HEK293 (cell line): Measurements from ENCODE around the gene INCA1.

Source experiments
- CTCF ChIA-PET: fragments of 350-600 bp; formaldehyde crosslinking; extraction: SDS; loops from one replicate; lab custom pipeline; 2021; ENCODE audit warnings: antibody characterized with exemption; lab: Yijun Ruan, JAX
- POLR2A ChIA-PET: fragments of 300-600 bp; formaldehyde crosslinking; extraction: SDS; loops from one replicate; lab custom pipeline; 2020; ENCODE audit warnings: antibody characterized with exemption, inconsistent platforms; lab: Yijun Ruan, JAX
- H3K27ac ChIP-seq: fragments of 200-500 bp; sonication (Bioruptor generic); 2 replicates; pipeline ENCODE4 v1.5.1; 2014; ENCODE audit warnings: low read depth, low read length, control low read depth, inconsistent platforms; ENCODE audit errors: extremely low read depth
- H3K36me3 ChIP-seq, 2 experiments: fragments of 200-500 bp in 1 of 2; sonication (Bioruptor generic) in 1 of 2; 1 replicate in 1 of 2; 2 replicates in 1 of 2; pipeline ENCODE4 v1.5.1; 2014 to 2017; ENCODE audit warnings: inconsistent platforms in 2 of 2, low read length in 2 of 2; ENCODE audit not compliant: control insufficient read depth in 2 of 2, insufficient read depth in 1 of 2
- H3K4me1 ChIP-seq: fragments of 200-500 bp; sonication (Bioruptor generic); 2 replicates; pipeline ENCODE4 v1.5.1; 2014; ENCODE audit warnings: mild to moderate bottlenecking, low read length, inconsistent platforms; ENCODE audit not compliant: control insufficient read depth, insufficient read depth
- H3K4me3 ChIP-seq: 2 replicates; pipeline ENCODE4 v1.5.1; 2011; ENCODE audit warnings: low read depth, mild to moderate bottlenecking, control low read depth, low read length, moderate library complexity
- H3K9me3 ChIP-seq: fragments of 200-500 bp; sonication (Bioruptor generic); 2 replicates; pipeline ENCODE4 v1.5.1; 2014; ENCODE audit warnings: low read depth, low read length, inconsistent platforms; ENCODE audit not compliant: control insufficient read depth, insufficient read depth
- HOXC10 ChIP-seq: sonication (generic); formaldehyde crosslinking; IDR thresholded peaks from 2 replicates; pipeline ENCODE4 v1.8.1; 2023; ENCODE audit warnings: mild to moderate bottlenecking, missing genetic modification reagents
- IKZF3 ChIP-seq: fragments of 450-650 bp; IDR thresholded peaks from 2 replicates; pipeline ENCODE4 v1.5.0; 2018; ENCODE audit warnings: missing biosample characterization, mild to moderate bottlenecking, missing genetic modification characterization, moderate library complexity
- KLF10 ChIP-seq: fragments of 450-650 bp; IDR thresholded peaks from 2 replicates; pipeline ENCODE4 v1.5.1; 2018; ENCODE audit warnings: missing biosample characterization, mild to moderate bottlenecking, missing genetic modification characterization
- KLF17 ChIP-seq: fragments of 450-650 bp; formaldehyde crosslinking; IDR thresholded peaks from 2 replicates; pipeline ENCODE4 v1.5.1; 2016; ENCODE audit warnings: missing biosample characterization, missing genetic modification characterization
- KLF9 ChIP-seq: fragments of 450-650 bp; formaldehyde crosslinking; IDR thresholded peaks from 2 replicates; pipeline ENCODE4 v1.5.1; 2016; ENCODE audit warnings: missing biosample characterization, missing genetic modification characterization, low read depth
- PBX3 ChIP-seq: sonication (generic); formaldehyde crosslinking; IDR thresholded peaks from 2 replicates; pipeline ENCODE4 v1.8.1; 2022; ENCODE audit warnings: mild to moderate bottlenecking, moderate library complexity, missing genetic modification reagents
- PRDM4 ChIP-seq: fragments of 450-650 bp; formaldehyde crosslinking; IDR thresholded peaks from 2 replicates; pipeline ENCODE4 v1.5.1; 2017; ENCODE audit warnings: missing biosample characterization, missing genetic modification characterization
- SALL2 ChIP-seq: fragments of 450-650 bp; formaldehyde crosslinking; IDR thresholded peaks from 2 replicates; pipeline ENCODE4 v1.5.0; 2017; ENCODE audit warnings: missing biosample characterization, mild to moderate bottlenecking, missing genetic modification characterization, borderline replicate concordance
- TSHZ1 ChIP-seq: fragments of 450-650 bp; formaldehyde crosslinking; IDR thresholded peaks from 2 replicates; pipeline ENCODE4 v1.5.1; 2016; ENCODE audit warnings: missing biosample characterization, missing genetic modification characterization, borderline replicate concordance
- ZEB2 ChIP-seq: fragments of 450-650 bp; formaldehyde crosslinking; IDR thresholded peaks from 2 replicates; pipeline ENCODE4 v1.5.1; 2016; ENCODE audit warnings: missing biosample characterization, missing genetic modification characterization
- ZNF10 ChIP-seq: fragments of 450-650 bp; formaldehyde crosslinking; IDR thresholded peaks from 2 replicates; pipeline ENCODE4 v1.5.1; 2017; ENCODE audit warnings: missing biosample characterization, missing genetic modification characterization
- ZNF18 ChIP-seq: fragments of 450-650 bp; formaldehyde crosslinking; IDR thresholded peaks from 2 replicates; pipeline ENCODE4 v1.5.1; 2016; ENCODE audit warnings: missing biosample characterization, missing genetic modification characterization
- ZNF202 ChIP-seq: fragments of 450-650 bp; formaldehyde crosslinking; IDR thresholded peaks from 2 replicates; pipeline ENCODE4 v1.5.1; 2016; ENCODE audit warnings: missing biosample characterization, missing genetic modification characterization, borderline replicate concordance
- ZNF221 ChIP-seq: fragments of 450-650 bp; formaldehyde crosslinking; IDR thresholded peaks from 2 replicates; pipeline ENCODE4 v1.5.1; 2017; ENCODE audit warnings: missing biosample characterization, missing genetic modification characterization, borderline replicate concordance
- ZNF248 ChIP-seq: fragments of 450-650 bp; formaldehyde crosslinking; IDR thresholded peaks from 2 replicates; pipeline ENCODE4 v1.5.1; 2017; ENCODE audit warnings: missing biosample characterization, missing genetic modification characterization
- ZNF302 ChIP-seq: fragments of 450-650 bp; formaldehyde crosslinking; IDR thresholded peaks from 2 replicates; pipeline ENCODE4 v1.5.1; 2016; ENCODE audit warnings: missing biosample characterization, missing genetic modification characterization, low read depth
- ZNF521 ChIP-seq: fragments of 450-650 bp; formaldehyde crosslinking; IDR thresholded peaks from 2 replicates; pipeline ENCODE4 v1.5.1; 2017; ENCODE audit warnings: missing biosample characterization, mild to moderate bottlenecking, missing genetic modification characterization
- ZNF530 ChIP-seq: fragments of 450-650 bp; formaldehyde crosslinking; IDR thresholded peaks from 2 replicates; pipeline ENCODE4 v1.5.1; 2016; ENCODE audit warnings: low read depth, missing biosample characterization, missing genetic modification characterization
- ZNF670 ChIP-seq: fragments of 450-650 bp; formaldehyde crosslinking; IDR thresholded peaks from 2 replicates; pipeline ENCODE4 v1.5.1; 2016; ENCODE audit warnings: missing biosample characterization, missing genetic modification characterization, low read depth
- ZNF747 ChIP-seq: fragments of 450-650 bp; formaldehyde crosslinking; IDR thresholded peaks from 2 replicates; pipeline ENCODE4 v1.5.1; 2016; ENCODE audit warnings: missing biosample characterization, missing genetic modification characterization

Gene INCA1

GRCh38 chr17:4994081-4994595 lies 3.2 kb downstream of the INCA1 start:
- no peaks in the 10 kb centered on the region for H3K36me3 ChIP-seq
- peaks cover 9% of the 10 kb centered on the region for H3K4me1 ChIP-seq
- TF ChIP-seq PBX3 (no peak), ZNF670 (tag by site-specific recombination) (no peak), ZNF530 (no peak), TSHZ1 (tag by site-specific recombination) (no peak), KLF9 (no peak), KLF17 (no peak), ZNF521 (tag by site-specific recombination) (no peak), ZNF302 (no peak), PRDM4 (tag by site-specific recombination) (no peak), IKZF3 (tag by site-specific recombination) (no peak), ZEB2 (tag by site-specific recombination) (no peak), ZNF10 (tag by site-specific recombination) (no peak), ZNF202 (tag by site-specific recombination) (no peak), ZNF221 (tag by site-specific recombination) (no peak), HOXC10 (CRISPR knock-in tag) (no peak), ZNF248 (tag by site-specific recombination) (no peak), ZNF747 (tag by site-specific recombination) (no peak), SALL2 (tag by site-specific recombination) (no peak), KLF10 (tag by site-specific recombination) (no peak), ZNF18 (no peak)
- ChIA-PET POLR2A (no interaction called here), CTCF (interaction anchor here (0.9 to 1.4 kb wide), 2 partner anchors 68 to 85 kb away, joined by 3 to 5 read pairs; no protein-coding TSS in a partner anchor)
- H3K4me3 ChIP-seq, result no peak overlapping the region
- H3K27ac ChIP-seq, result no peak overlapping the region
- H3K9me3 ChIP-seq, result no peaks in the 10 kb centered on the region
